CD4-positive, alpha-beta T cell treated with Interleukin-17A for 1 hour (primary cell): Measurements from ENCODE around the gene PAX2.

Source experiments
- DNase-seq: peaks from one replicate; pipeline ENCODE4 v3.0.0-alpha.2; 2020

Gene PAX2

GRCh38 chr10:100793055-100793454 is 47.7 kb downstream of the PAX2 start:
- DNase-seq: no peak

- no peak for DNase-seq
Measured at GRCh38 chr10:100799881-100800280, 54.5 kb downstream of the PAX2 start.

DNA sequence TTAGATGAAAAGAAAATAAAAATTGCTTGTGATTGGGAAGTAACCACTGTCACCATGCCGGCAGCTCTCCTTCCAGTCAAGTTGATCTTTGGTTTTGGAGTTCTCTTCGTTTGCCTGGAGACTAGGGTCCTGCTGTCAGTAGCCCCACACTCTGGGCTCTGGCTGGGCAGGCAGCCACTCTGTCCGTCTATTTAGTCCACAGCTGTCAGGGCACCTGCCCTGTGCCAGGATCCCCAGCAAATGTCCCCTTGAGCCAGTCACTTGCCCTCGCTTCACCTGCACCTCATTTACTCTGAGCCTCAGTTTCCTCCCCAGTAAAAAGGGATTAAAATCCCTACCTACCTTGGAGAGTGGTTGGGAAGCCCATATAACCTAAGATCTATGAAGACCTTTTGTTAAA is 55.5 kb downstream of the PAX2 start:
- no peak for DNase-seq

- no peak for DNase-seq
Measured at GRCh38 chr10:100802196-100802595, 56.8 kb downstream of the PAX2 start.

GRCh38 chr10:100802607-100803006 is 57.2 kb downstream of the PAX2 start:
- no peak for DNase-seq

DNA sequence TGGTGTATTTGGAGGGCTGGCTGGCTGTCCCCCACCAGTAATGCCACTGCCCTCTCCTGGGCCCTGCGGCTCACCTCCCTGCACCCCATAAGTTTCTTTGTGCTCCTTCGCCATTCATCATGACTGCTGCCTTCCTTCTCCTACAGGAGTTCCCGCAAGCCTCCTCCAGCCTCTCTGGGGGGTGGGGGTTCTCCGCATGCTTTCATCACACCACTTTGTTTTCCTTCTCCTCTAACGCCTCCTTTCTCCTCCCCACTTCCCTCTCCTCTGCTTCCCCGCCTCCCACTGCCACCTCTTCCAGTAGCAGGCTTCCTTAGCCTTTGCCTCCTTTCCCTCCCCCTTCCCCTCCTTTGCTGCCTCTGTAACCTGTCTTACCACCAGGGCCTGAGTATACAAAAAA is 58.1 kb downstream of the PAX2 start:
- no peak for DNase-seq

- DNase-seq: no peak
Measured at GRCh38 chr10:100803908-100804307, 58.5 kb downstream of the PAX2 start.

DNA sequence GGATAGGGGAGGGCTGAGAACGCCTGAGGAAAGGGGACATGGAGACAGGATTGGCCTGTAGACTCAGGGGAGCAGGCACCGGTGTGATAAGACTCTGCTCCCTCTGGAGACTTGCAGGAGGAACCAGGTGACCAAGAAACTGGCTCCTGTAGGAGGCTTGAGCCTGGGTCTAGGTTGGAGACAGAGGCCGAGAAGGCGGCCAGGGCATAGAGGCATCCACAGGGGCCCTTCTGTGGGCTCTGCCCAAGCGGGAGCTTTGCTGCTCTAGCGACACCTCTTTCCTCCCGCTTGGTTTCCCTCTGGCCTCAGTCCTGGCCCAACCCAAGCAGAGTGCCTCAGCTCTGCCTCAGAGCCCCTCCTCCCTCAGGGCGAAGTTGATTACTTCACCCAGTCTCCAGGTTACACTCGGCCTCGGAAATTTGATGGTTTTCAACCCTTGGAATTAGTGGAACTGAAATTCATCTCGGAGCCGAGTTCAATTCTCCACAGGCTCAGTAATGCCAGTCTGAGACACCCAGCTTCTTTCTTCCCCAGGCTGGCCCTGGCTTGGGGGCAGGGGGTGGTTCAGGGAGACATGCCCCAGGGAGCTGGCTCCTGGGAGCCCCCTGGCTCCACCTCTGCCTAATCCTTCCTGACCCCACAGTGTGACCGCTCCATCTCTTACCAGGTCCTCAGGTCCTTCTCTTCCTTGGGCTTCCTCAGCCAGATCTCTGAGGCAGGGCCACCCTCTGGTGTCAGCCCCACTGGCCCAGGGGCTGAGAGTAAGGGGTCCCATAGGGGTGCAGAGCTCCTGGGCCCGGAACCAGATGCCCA is 60.4 kb downstream of the PAX2 start:
- no peak for DNase-seq

DNA sequence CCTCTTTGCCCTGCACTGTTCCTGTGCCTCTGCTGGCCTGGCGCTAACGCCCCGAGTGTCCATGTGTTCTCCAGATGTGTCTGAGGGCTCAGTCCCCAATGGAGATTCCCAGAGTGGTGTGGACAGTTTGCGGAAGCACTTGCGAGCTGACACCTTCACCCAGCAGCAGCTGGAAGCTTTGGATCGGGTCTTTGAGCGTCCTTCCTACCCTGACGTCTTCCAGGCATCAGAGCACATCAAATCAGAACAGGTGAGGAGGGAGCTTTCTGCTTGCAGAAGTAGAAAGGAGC is 60.9 kb downstream of the PAX2 start:
- DNase-seq: no peak

- no peak for DNase-seq
Measured at GRCh38 chr10:100807241-100807951, 62.0 kb downstream of the PAX2 start.

DNA sequence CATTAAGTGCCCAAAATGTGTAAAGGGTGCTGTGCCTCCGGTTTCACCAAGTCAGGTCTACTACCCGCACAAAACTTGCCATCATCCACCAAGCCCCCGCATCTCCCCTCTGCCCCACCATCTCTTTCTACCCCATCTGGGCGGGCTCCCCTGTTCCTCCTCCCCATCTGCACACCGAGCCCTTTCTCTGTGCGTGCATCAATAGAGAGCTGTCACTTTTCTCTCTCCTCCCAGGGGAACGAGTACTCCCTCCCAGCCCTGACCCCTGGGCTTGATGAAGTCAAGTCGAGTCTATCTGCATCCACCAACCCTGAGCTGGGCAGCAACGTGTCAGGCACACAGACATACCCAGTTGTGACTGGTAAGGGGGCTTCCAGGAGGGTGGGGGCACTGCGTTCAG is 63.5 kb downstream of the PAX2 start:
- DNase-seq: no peak

DNA sequence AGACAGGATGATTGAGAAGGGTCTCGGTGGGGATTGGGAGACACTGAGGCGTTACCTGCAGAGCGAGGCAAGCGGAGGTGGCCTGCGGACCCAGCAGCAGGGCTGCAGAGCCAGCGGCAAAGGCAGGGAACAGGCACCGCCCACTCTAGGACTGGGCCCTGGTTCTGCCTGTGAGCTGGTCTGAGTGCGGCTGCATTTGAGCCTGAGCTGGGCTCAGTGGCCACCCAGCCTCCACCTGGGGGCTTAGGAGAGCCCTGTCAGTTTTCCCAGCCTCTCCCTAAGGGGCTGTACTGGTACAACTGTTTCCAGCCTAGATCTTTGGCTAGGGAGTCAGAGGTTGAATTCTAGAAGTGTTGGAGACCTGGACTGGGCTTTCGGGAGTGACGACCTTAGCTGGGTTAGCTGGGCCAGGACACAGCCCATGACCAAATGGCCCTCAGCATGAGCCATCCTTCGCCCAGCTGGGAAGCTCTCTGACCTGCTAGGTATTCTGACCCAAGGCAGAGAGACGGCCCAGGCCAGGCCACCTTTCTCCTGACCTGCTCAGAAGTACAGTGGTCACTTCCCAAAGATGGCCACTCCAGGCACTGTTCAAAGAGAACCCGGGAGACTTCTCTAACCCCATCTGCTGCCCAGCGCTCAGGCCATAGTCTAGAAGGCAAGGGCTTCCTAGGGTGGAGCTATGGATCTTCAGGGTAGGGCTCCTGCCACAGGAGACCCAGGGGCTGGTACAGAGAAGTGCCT is 64.9 kb downstream of the PAX2 start:
- DNase-seq: no peak

- DNase-seq: no peak
Measured at GRCh38 chr10:100810835-100811116, 65.4 kb downstream of the PAX2 start.

GRCh38 chr10:100811261-100811660 is 65.9 kb downstream of the PAX2 start:
- DNase-seq: no peak

- DNase-seq: no peak
Measured at GRCh38 chr10:100811752-100812750, 66.7 kb downstream of the PAX2 start.

- DNase-seq: no peak
Measured at GRCh38 chr10:100812978-100813377, 67.6 kb downstream of the PAX2 start.

DNA sequence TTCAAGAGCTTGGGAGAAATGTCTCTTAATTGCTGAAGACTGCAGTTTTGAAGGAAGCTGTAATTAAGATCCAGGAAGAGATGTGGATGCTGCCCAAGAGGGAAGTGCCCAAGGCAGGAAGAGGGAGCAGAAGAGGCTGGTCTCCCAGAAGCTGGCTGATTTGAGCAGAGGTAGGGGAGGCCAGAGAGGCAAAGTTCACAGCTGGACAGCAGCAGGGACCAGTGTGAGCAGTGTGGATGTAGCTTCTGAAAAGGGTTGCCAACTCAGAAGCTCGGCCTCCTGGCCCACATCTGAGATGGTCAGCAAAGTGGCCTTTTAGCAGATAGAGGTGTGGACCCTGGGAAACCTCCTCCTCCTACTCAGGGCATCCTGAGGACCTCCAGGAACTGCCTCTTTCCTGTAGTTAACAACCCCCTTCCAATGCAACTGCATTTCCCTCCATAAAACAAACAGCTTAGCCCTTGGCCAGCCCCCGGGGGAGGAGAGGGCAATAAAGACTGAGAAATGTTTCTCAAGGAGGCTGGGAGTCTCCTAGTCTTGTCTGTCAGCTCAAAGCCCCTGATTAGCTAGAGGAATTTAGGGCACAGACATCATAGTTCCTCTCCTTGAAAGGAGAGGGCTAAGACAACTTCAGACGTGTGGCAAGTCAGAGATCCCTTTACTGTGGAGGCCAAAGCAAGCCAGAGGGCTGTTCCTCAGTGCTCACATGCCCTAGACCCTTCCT is 69.5 kb downstream of the PAX2 start:
- no peak for DNase-seq

- DNase-seq: no peak
Measured at GRCh38 chr10:100816671-100817070, 71.3 kb downstream of the PAX2 start.

DNA sequence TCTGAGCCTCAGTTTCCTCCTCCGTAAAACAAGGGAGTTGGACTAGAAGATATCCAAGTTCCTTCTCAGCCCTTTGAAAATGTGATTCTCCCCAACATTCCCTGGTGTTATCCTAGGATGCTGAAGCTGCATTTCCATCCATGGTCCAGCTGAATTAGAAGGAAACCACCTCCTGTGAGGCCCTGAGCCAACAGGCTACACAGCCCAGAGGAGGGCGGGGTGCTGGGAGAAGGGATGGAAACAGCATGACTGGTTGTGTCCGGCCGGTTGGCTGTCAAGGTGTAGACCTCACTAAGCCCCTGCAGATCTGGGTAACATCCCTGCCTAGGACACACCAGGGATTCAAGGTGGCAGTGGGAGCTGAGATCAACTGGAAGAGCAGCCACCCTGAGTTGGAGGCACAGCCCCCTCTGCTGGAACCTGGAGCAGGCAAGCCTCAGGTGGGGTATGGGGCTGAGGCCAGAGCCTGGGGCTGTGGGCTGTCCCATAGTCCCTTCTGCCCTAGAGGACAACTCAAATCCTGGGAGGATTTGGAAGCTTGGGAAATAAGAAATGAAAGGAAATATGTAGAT is 72.0 kb downstream of the PAX2 start:
- DNase-seq: no peak

DNA sequence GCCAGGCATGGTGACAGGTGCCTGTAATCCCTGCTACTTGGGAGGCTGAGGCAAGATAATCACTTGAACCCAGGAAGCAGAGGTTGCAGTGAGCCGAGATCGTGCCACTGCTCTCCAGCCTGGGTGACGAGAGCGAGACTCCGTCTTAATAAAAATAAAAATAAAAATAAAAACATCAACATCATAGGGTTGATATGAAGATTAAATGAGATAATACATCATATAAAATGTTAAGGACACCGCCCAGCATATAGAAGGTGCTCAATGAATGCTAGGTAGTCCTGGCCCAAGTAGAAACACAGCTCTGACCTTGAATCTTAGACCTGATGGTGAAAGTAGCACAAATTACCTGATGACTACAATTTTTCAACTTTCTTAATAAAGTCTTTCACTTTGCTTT is 74.0 kb downstream of the PAX2 start:
- no peak for DNase-seq

GRCh38 chr10:100823194-100823593 is 77.8 kb downstream of the PAX2 start:
- DNase-seq: no peak

DNA sequence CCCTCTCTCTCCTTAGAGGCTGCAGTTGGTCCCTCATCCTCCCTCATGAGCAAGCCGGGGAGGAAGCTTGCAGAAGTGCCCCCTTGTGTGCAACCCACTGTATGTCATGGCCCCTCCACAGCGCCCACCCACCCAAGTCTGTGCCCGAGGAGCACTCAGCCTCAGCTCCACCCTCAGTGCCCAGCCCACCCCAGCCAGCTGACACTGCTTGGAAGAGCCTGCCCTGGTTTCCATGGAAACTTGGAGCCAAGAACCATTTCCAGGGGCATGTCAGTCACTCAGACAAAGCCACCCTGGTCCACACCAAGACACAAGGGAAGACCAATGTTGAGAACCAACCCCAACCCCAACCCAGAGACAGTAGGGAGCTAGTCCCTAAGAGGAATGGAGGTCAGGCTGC is 79.5 kb downstream of the PAX2 start:
- no peak for DNase-seq
